HG02571 (cell line): ENCODE measurements around the gene ZBED4.

Experiments used
- ATAC-seq: cut with Tn5 transposase; IDR thresholded peaks from one replicate; pipeline ENCODE4 v1.9.1; 2021; ENCODE audit warnings: mild to moderate bottlenecking, moderate library complexity; ENCODE audit not compliant: unreplicated experiment

Gene ZBED4

GRCh38 chr22:49878206-49878605 is 24.6 kb downstream of the ZBED4 start:
- no peak for ATAC-seq

- no peak for ATAC-seq
Measured at GRCh38 chr22:49879871-49880270, 26.2 kb downstream of the ZBED4 start.

- no peak for ATAC-seq
Measured at GRCh38 chr22:49880281-49880680, 26.6 kb downstream of the ZBED4 start.

DNA sequence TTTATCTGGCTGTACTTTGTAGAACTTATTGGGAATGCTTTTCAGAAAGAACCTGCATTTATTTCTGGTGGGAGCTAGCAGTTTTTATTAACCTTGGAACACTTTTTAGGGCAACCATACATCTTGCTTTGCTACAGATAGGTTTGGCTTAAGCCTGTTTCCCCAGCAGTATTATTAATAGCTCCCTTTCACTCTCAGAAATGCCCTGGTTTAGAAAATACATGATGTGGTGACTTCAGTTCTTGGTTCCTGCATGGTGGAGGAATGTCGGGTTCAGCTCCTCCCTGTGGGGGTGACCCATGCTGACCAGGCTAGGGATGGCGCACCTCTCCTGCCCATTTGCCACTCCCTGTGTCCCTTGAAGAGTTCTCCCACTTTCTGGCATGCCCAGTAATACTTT is 28.2 kb downstream of the ZBED4 start:
- no peak for ATAC-seq

GRCh38 chr22:49882519-49883293 is 29.1 kb downstream of the ZBED4 start:
- ATAC-seq = no peak

DNA sequence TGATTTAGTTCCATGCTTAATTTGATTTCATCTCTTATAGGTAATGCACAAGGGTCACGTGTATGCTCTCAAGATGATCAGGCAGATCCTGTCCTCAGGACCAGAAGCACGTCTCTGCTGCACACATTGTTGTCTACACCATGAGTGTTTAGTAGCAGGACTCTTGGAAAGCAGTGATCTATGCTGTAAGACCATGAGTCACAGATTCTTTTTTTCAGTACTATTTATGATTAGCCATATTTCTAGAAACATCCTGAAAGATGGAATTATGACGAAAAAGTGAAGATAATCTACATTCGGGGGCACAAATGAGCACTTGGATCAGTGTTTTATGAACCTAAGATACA is 29.6 kb downstream of the ZBED4 start:
- ATAC-seq = no peak

DNA sequence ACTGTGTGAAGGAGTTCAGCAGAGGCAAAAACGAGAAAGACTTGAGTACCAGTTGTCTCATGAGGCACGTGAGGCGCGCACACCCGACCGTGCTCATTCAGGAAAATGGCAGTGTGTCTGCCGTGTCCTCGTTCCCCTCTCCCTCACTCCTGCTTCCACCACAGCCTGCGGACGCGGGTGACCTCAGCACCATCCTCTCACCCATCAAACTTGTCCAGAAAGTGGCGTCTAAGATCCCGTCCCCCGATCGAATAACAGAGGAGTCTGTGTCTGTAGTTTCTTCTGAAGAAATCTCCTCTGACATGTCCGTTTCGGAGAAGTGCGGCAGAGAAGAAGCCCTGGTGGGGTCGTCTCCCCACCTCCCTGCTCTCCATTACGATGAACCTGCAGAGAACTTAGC is 30.4 kb downstream of the ZBED4 start:
- ATAC-seq = no peak

DNA sequence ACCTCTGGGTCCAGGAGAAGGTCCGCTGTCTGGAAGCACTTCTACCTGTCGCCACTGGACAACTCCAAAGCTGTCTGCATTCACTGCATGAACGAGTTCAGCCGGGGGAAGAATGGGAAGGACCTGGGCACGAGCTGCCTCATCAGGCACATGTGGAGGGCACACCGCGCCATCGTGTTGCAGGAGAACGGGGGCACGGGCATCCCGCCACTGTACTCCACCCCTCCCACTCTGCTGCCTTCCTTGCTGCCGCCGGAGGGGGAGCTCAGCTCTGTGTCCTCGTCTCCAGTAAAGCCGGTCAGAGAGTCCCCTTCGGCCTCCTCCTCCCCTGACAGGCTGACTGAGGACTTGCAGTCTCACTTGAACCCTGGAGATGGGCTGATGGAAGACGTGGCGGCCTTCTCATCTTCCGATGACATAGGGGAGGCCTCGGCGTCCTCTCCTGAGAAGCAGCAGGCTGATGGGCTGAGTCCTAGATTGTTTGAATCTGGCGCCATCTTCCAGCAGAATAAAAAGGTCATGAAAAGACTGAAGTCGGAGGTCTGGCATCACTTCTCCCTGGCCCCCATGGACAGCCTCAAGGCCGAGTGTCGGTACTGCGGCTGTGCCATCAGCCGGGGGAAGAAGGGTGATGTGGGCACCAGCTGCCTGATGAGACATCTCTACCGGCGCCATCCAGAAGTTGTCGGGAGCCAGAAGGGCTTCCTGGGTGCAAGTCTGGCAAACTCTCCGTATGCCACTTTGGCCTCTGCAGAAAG is 31.0 kb downstream of the ZBED4 start:
- no peak for ATAC-seq

DNA sequence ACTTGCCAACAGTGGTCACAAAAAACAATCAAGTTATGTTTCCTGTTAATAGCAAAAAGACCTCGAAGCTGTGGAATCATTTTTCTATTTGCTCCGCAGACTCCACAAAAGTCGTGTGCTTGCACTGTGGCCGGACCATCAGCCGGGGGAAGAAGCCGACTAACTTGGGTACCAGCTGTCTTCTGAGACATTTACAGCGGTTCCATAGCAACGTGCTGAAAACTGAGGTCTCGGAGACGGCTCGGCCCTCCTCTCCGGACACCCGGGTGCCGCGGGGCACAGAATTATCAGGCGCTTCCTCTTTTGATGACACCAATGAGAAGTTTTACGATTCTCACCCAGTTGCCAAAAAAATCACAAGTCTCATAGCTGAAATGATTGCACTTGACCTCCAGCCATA is 31.6 kb downstream of the ZBED4 start:
- ATAC-seq = no peak

DNA sequence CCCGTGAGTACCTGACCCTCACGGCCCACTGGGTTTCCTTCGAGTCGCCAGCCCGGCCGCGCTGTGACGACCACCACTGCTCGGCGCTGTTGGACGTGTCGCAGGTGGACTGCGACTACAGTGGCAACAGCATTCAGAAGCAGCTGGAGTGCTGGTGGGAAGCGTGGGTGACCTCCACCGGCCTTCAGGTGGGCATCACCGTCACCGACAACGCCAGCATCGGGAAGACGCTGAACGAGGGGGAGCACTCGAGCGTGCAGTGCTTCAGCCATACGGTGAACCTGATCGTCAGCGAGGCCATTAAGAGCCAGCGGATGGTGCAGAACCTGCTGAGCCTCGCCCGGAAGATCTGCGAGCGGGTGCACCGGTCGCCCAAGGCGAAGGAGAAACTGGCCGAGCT is 32.2 kb downstream of the ZBED4 start:
- no peak for ATAC-seq

DNA sequence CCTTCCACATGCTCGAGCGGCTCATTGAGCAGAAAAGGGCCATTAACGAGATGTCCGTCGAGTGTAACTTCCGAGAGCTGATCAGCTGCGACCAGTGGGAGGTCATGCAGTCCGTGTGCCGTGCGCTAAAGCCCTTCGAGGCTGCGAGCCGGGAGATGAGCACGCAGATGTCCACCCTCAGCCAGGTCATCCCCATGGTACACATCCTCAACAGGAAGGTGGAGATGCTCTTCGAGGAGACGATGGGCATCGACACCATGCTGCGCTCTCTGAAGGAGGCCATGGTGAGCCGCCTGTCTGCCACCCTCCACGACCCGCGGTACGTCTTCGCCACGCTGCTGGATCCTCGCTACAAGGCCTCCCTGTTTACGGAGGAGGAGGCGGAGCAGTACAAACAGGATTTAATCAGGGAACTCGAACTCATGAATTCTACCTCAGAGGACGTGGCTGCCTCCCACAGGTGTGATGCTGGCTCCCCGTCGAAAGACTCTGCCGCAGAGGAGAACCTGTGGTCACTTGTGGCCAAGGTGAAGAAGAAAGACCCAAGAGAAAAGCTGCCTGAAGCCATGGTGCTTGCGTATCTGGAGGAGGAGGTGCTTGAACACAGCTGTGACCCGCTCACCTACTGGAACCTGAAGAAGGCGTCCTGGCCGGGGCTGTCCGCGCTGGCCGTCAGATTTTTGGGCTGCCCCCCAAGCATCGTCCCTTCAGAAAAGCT is 32.9 kb downstream of the ZBED4 start:
- ATAC-seq = no peak

DNA sequence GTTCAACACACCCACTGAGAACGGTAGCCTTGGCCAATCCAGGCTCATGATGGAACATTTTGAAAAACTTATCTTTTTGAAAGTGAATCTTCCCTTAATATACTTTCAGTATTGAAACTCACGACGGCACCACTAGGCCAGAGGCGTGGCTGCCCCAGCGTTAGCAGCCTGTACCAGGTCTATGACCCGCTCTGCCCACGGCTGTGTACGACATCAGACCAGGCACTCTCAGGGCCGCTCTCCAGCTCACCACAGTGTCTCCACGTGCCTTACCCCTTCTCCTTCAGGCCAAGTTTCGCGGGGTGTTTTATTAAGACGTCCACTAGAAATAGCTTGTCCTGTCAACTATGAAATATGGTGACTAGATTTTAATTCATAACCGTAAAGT is 33.4 kb downstream of the ZBED4 start:
- ATAC-seq = no peak

GRCh38 chr22:49887702-49888101 is 34.1 kb downstream of the ZBED4 start:
- no peak for ATAC-seq

DNA sequence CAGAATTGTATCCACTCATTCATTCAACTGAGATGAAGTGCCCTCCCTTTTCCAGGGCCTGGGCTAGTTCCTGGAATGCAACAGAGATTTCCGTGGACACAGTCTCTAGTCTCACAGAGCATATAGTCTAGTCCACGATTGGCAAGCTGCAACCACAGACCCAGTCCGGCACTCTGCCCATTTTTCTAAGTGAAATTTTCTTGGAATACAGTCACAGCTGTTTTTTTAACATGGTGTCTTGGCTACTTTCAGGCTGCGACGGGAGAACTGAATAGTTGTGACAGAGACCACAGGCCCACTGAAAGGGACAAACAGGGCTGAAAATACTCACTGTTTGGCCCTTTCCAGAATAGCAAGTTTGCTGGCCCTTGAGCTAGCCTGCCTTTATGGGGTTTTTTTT is 35.4 kb downstream of the ZBED4 start:
- no peak for ATAC-seq

GRCh38 chr22:49892226-49892899 is 38.7 kb downstream of the ZBED4 start:
- ATAC-seq = no peak

GRCh38 chr22:49893025-49893424 is 39.4 kb downstream of the ZBED4 start:
- ATAC-seq = no peak

DNA sequence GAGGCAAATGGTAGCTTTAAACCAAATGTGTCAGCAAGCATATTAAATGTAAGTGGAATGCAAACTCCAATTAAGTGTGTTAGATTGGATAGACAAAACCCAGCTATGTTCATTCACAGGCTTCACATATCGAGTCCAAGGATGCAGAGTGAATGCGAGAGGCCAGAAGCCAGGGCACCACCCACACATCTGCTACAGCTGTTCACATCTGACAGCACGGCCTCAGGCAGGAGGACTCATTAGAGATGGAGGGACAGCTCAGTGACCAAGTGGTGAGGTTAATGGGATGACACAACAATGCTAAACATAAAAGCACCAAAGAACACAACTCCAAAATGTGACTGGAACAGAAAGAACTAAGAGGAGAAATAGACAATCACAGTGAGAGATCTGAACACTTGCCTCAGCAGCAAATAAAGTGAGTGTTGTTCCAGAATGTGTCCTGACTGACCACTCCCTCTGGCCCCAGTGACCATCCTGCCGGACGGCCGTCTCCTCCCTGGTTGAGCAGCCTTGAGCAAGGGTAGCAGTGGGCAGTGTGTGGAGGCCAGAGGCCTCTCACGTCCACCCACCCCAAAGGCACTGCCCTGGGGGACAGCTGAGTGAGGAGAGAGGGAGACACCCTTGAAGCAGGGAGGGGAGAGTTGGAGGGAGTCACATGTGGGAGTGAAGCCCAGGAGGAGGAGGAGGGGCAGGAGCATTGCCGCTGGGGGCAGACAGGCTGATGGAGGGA is 40.8 kb downstream of the ZBED4 start:
- no peak for ATAC-seq

DNA sequence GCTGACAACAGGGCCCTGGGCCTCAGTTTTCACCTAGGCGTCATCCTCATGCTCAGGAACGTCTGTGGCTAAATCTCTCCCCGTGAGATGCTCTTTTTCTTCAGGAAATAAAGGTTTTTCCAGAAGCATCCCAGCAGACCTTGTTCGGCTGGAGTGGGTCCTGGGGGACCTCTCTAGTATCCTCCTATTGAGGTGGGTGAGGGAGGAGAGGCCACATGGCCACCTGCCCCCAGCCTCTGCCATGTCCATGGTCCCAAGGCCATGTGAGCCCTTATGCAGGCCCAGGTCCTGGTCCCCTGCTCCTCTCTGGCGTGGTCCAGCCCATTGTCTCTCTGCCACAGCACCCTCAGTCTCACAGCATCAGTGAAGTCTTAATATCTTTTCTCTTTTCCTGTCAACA is 42.6 kb downstream of the ZBED4 start:
- ATAC-seq = no peak

- no peak for ATAC-seq
Measured at GRCh38 chr22:49897015-49897684, 43.5 kb downstream of the ZBED4 start.

GRCh38 chr22:49899530-49899929 is 45.9 kb downstream of the ZBED4 start:
- ATAC-seq = no peak
